K562 (cell line): Measurements from ENCODE around the gene DCAF7. TPM values are rescaled to one million over a fixed set of nuclear protein-coding genes. Genes with fewer than 3 reads are reported as not detected.
A peak's percentile ranks its signal among the peaks of the same experiment; 100 is the strongest.

Experiments used
- ATAC-seq: fragments of 200-7000 bp; cut with Tn5 transposase; 3 replicates; pipeline ENCODE4 v1.9.1; 2020; ENCODE audit warnings: moderate library complexity
- BruUV-seq: library from RNA; stranded (reverse); fragments of 400-500 nt; replicated peaks from 2 replicates; lab custom pipeline; 2021; lab: Mats Ljungman, UMichigan
- CTCF ChIA-PET: fragments of 300-600 bp; formaldehyde crosslinking; extraction: SDS; loops from one replicate; lab custom pipeline; 2021; ENCODE audit warnings: low intra/inter-chr PET ratio; lab: Yijun Ruan, JAX
- POLR2A ChIA-PET: fragments of 300-600, 350-650 bp; sonication (Branson Sonifier 250); formaldehyde crosslinking; extraction: SDS; loops from one replicate; lab custom pipeline; 2021; ENCODE audit warnings: antibody characterized with exemption, inconsistent platforms; lab: Yijun Ruan, JAX
- DNase-seq, 4 experiments: peaks; one replicate each; pipeline versions ENCODE4 v3.0.0 to v3.0.0-alpha.2; 2011 to 2018; ENCODE audit warnings: low spot score in 3 of 4, mixed read lengths in 3 of 4; ENCODE audit errors: extremely low read depth in 1 of 4
- FAIRE-seq: peaks from 2 replicates; lab custom pipeline; 2011; peaks lifted over from hg19 to GRCh38; lab: Jason Lieb, UNC
- H2AFZ ChIP-seq: 2 replicates; pipeline ENCODE4 v1.6.0; 2011; ENCODE audit warnings: low read depth, low read length, control low read depth, inconsistent platforms
- H3K27ac ChIP-seq: fragments of 200-600 bp; 3 replicates; pipeline ENCODE4 v1.8.0; 2011; ENCODE audit warnings: low read depth, mild to moderate bottlenecking, control low read depth, inconsistent platforms, low read length, moderate library complexity, mixed read lengths; ENCODE audit errors: extremely low read depth
- H3K27me3 ChIP-seq, 2 experiments: fragments of 300-600 bp in 1 of 2; 2 replicates in 1 of 2; 3 replicates in 1 of 2; pipeline versions ENCODE4 v1.6.0 to v1.8.0; 2011; ENCODE audit warnings: inconsistent platforms in 2 of 2, low read length in 2 of 2, mild to moderate bottlenecking in 1 of 2, mixed read lengths in 1 of 2, moderate library complexity in 1 of 2; ENCODE audit not compliant: control insufficient read depth in 2 of 2, insufficient read depth in 2 of 2
- H3K36me3 ChIP-seq: fragments of 300-600 bp; 3 replicates; pipeline ENCODE4 v1.8.0; 2011; ENCODE audit warnings: mild to moderate bottlenecking, low read length, inconsistent platforms; ENCODE audit not compliant: control insufficient read depth, insufficient read depth
- H3K4me1 ChIP-seq, 2 experiments: fragments of 200-600 bp in 1 of 2; replicated peaks in 1 of 2; 2 replicates in 1 of 2; 3 replicates in 1 of 2; pipeline versions ENCODE4 v1.5.1 to v1.8.0; 2011; ENCODE audit warnings: inconsistent platforms in 2 of 2, low read length in 2 of 2, mild to moderate bottlenecking in 1 of 2, mixed read lengths in 1 of 2, moderate library complexity in 1 of 2; ENCODE audit not compliant: control insufficient read depth in 2 of 2, insufficient read depth in 2 of 2
- H3K4me2 ChIP-seq: 2 replicates; pipeline ENCODE4 v1.6.1; 2011; ENCODE audit warnings: low read length, control low read depth, inconsistent platforms, mixed read lengths; ENCODE audit not compliant: insufficient read depth
- H3K4me3 ChIP-seq: fragments of 200-600 bp; sonication (generic), shearing (Covaris generic); 2 replicates; pipeline ENCODE4 v1.5.1; 2016; ENCODE audit warnings: control low read depth, inconsistent platforms
- H3K79me2 ChIP-seq: fragments of 200-600 bp; 3 replicates; pipeline ENCODE4 v1.8.0; 2011; ENCODE audit warnings: low read length, inconsistent platforms; ENCODE audit not compliant: control insufficient read depth, insufficient read depth
- H3K9ac ChIP-seq, 2 experiments: 2 replicates each; pipeline versions ENCODE4 v1.6.0 to v1.6.1; 2011; ENCODE audit warnings: low read depth in 2 of 2, low read length in 2 of 2, control low read depth in 1 of 2, inconsistent platforms in 1 of 2, mild to moderate bottlenecking in 1 of 2, mixed read lengths in 1 of 2; ENCODE audit not compliant: insufficient read depth in 1 of 2
- H3K9me1 ChIP-seq: one replicate; pipeline ENCODE4 v1.6.0; 2011; ENCODE audit warnings: inconsistent platforms, mild to moderate bottlenecking, low read length, moderate library complexity; ENCODE audit not compliant: control insufficient read depth, insufficient read depth
- H3K9me3 ChIP-seq: replicated peaks from 2 replicates; pipeline ENCODE4 v1.5.1; 2011; ENCODE audit warnings: low read depth, low read length, inconsistent platforms; ENCODE audit not compliant: control insufficient read depth, insufficient read depth
- H4K20me1 ChIP-seq: replicated peaks from 2 replicates; pipeline ENCODE4 v1.6.1; 2011; ENCODE audit warnings: low read length, inconsistent platforms, mixed read lengths; ENCODE audit not compliant: control insufficient read depth, insufficient read depth
- COPS2 ChIP-seq: fragments of 450-650 bp; conservative IDR thresholded peaks from 2 replicates; pipeline ENCODE4 v1.6.1; 2016; ENCODE audit warnings: mild to moderate bottlenecking, moderate library complexity
- ZBTB7A ChIP-seq: IDR thresholded peaks from 2 replicates; pipeline ENCODE4 v1.6.1; 2011; ENCODE audit warnings: low read depth, mild to moderate bottlenecking, low read length, moderate library complexity, borderline replicate concordance; ENCODE audit not compliant: control insufficient read depth
- ZKSCAN3 ChIP-seq: fragments of 250-450 bp; sonication (Bioruptor Pico); IDR thresholded peaks from 2 replicates; pipeline ENCODE4 v1.4.0; 2020
- WGBS: fragments of 100-300 bp; shearing (Covaris generic); methylation state at CpG from one replicate; pipeline ENCODE4 v1.1.6; 2016; ENCODE audit warnings: low coverage, mixed read lengths; ENCODE audit not compliant: insufficient coverage; ENCODE audit errors: missing lambda C conversion rate; 5-methylcytosine and 5-hydroxymethylcytosine counted together
- in situ Hi-C: fragments of 300-500 bp; cut with MboI; formaldehyde crosslinking; loops from 4 replicates; pipeline ENCODE4 v1.15.0; 2018; ENCODE audit warnings: inconsistent platforms, mixed read lengths
- intact Hi-C: fragments of 100-400 bp; cut with micrococcal nuclease; formaldehyde crosslinking; loops from 2 replicates; pipeline ENCODE4 v1.14.2; 2022
- polyA plus RNA-seq, 8 experiments: library from polyadenylated mRNA; depleted of rRNA in 4 of 8; stranded (reverse) in 5 of 8; unstranded in 3 of 8; fragments of >200 nt; fragmentation: Nextera tagmentation in 2 of 8; fragmentation: Illumina TruSeq in 1 of 8; extraction: Ambion mirVana in 2 of 8; extraction: Trizol in 1 of 8; gene quantifications; 2 replicates each; pipeline versions ENCODE4 v1.2.1 to v1.2.3, GENCODE V29; 2011 to 2014; ENCODE audit warnings: inconsistent platforms in 1 of 8, missing spikeins in 1 of 8
- total RNA-seq, 7 experiments: library from RNA; depleted of rRNA in 6 of 7; stranded (reverse); fragments of >200 nt in 6 of 7; fragmentation: Illumina TruSeq in 2 of 7; extraction: Trizol in 2 of 7; gene quantifications; 2 replicates each; pipeline versions ENCODE4 v1.2.1 to v1.2.3, GENCODE V29; 2011 to 2021; ENCODE audit warnings: low replicate concordance in 1 of 7
- TF ChIP-seq, protein P1 (sequence below): fragments of 250-450 bp; sonication (Bioruptor Pico); IDR thresholded peaks from 2 replicates; pipeline ENCODE4 v1.4.0; 2020; ENCODE audit warnings: mild to moderate bottlenecking, moderate library complexity, borderline replicate concordance
- TF ChIP-seq, protein P2 (sequence below): IDR thresholded peaks from 2 replicates; pipeline ENCODE4 v1.6.1; 2012; ENCODE audit warnings: low read depth, low read length, improper control_type of control experiment, borderline replicate concordance

The DCAF7 gene
- total and polyA plus RNA-seq, 9 of the 15 experiments (the other 6 are each of a cell fraction or from before 2014, with no cell fraction given) = 30.8 to 123 (median 40.2) TPM

DNA sequence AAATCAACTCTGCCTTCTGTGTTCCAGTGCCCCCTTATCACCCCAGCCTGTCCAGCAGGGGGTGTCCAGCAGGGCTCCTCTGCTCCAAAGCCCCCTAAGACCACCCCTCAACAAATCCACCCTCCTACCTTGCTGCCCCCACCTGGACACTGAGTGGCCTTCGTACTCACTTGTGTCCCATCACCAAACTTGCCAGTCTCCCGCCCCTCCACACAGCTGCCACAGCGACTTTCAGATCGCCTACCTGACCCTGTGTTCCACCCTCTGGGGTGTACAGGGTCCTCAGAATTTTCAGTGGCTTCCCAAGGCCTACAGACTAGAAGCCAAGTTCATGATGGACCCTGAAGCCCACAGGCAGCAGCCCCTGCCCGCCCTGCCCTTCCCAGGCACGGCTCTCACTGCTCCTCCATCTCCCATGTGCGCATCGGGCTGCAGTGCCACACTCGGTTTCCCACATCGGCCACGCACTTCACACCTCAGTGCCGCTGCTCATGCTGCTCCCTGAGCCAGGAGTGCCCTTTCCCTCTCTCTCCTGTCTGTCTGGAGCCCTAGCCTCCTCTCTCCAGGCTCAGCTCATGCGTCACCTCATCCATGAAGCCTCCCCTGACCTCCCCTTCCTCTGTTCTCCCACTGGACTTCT lies 15.3 kb upstream of the DCAF7 start:
- Histone ChIP-seq H3K36me3 (no peaks in the 10 kb centered on the region), H3K9me3 (no peaks in the 10 kb centered on the region), H3K27me3 (peaks cover 32 to 64% of the 10 kb centered on the region in 2 experiments; a peak in 4 of 5 replicates), H3K27ac (no peak overlapping the region), H3K79me2 (no peaks in the 10 kb centered on the region), H3K4me2 (no peak overlapping the region), H2AFZ (no peak overlapping the region), H3K9me1 (peaks cover 3% of the 10 kb centered on the region), H3K9ac (no peak overlapping the region), H4K20me1 (peaks cover 5% of the 10 kb centered on the region; the same call in 1 of the 2 replicates), H3K4me1 (peaks cover 0 to 31% of the 10 kb centered on the region in 2 experiments; a peak in 3 of 5 replicates), H3K4me3 (no peak overlapping the region)
- TF ChIP-seq, protein P1, sequence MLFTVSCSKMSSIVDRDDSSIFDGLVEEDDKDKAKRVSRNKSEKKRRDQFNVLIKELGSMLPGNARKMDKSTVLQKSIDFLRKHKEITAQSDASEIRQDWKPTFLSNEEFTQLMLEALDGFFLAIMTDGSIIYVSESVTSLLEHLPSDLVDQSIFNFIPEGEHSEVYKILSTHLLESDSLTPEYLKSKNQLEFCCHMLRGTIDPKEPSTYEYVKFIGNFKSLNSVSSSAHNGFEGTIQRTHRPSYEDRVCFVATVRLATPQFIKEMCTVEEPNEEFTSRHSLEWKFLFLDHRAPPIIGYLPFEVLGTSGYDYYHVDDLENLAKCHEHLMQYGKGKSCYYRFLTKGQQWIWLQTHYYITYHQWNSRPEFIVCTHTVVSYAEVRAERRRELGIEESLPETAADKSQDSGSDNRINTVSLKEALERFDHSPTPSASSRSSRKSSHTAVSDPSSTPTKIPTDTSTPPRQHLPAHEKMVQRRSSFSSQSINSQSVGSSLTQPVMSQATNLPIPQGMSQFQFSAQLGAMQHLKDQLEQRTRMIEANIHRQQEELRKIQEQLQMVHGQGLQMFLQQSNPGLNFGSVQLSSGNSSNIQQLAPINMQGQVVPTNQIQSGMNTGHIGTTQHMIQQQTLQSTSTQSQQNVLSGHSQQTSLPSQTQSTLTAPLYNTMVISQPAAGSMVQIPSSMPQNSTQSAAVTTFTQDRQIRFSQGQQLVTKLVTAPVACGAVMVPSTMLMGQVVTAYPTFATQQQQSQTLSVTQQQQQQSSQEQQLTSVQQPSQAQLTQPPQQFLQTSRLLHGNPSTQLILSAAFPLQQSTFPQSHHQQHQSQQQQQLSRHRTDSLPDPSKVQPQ = no peak
- TF ChIP-seq ZBTB7A = peak; percentile 59; the same call in 1 of the 2 replicates
- no peak for TF ChIP-seq COPS2
- TF ChIP-seq, protein P2, sequence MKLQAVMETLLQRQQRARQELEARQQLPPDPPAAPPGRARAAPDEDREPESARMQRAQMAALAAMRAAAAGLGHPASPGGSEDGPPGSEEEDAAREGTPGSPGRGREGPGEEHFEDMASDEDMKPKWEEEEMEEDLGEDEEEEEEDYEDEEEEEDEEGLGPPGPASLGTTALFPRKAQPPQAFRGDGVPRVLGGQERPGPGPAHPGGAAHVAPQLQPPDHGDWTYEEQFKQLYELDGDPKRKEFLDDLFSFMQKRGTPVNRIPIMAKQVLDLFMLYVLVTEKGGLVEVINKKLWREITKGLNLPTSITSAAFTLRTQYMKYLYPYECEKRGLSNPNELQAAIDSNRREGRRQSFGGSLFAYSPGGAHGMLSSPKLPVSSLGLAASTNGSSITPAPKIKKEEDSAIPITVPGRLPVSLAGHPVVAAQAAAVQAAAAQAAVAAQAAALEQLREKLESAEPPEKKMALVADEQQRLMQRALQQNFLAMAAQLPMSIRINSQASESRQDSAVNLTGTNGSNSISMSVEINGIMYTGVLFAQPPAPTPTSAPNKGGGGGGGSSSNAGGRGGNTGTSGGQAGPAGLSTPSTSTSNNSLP = no peak
- no peak for TF ChIP-seq ZKSCAN3 (CRISPR knock-in tag)
- in situ Hi-C loops (no loop called here), intact Hi-C loops (no loop called here)
- 25% methylated on average over 13 of the region's 13 CpGs for WGBS
- FAIRE-seq = no peak
- DNase-seq = no peak
- POLR2A ChIA-PET = interaction anchor here (1.0 kb wide), 2 partner anchors 8 to 14 kb away, joined by 3 to 4 read pairs; no protein-coding TSS in a partner anchor
- no TSS peak for BruUV-seq
- CTCF ChIA-PET = no interaction called here
- no peak for ATAC-seq
